HuH-7 (cell line): ENCODE data around the gene TRUB1.
"Not testable (repeated sequence)": the region's sequence is repeated elsewhere in the genome, so short reads cannot be mapped to it uniquely, and the experiment has no call there.

Source experiments
- DNase-seq: peaks from one replicate; pipeline ENCODE4 v3.0.0; 2011; ENCODE audit warnings: low spot score

The TRUB1 gene

GRCh38 chr10:114937962-114938855, at the start of gene TRUB1:
Gene TRUB1 (plus strand): TSS chr10:114938195. CDS start chr10:114938254, 59 bp downstream.
- DNase-seq, result peak; percentile 73

- no peak for DNase-seq
Observed at GRCh38 chr10:114893251-114893650, 44.7 kb upstream of the TRUB1 start.

GRCh38 chr10:114894911-114895310, 43.1 kb upstream of the TRUB1 start:
- DNase-seq, result no peak

GRCh38 chr10:114897011-114897410, 41.0 kb upstream of the TRUB1 start:
- DNase-seq, result not testable (repeated sequence)

- DNase-seq, result no peak
Observed at GRCh38 chr10:114897593-114897992, 40.4 kb upstream of the TRUB1 start.

- no peak for DNase-seq
Observed at GRCh38 chr10:114899982-114900381, 38.0 kb upstream of the TRUB1 start.

- DNase-seq, result no peak
Observed at GRCh38 chr10:114900658-114901057, 37.3 kb upstream of the TRUB1 start.

- no peak for DNase-seq
Observed at GRCh38 chr10:114902151-114902550, 35.8 kb upstream of the TRUB1 start.

- peak; percentile 28 for DNase-seq
Observed at GRCh38 chr10:114905450-114905849, 32.5 kb upstream of the TRUB1 start.

- DNase-seq, result no peak
Observed at GRCh38 chr10:114906981-114907380, 31.0 kb upstream of the TRUB1 start.

GRCh38 chr10:114908896-114909295, 29.1 kb upstream of the TRUB1 start:
- DNase-seq, result no peak

- DNase-seq, result no peak
Observed at GRCh38 chr10:114911052-114911711, 26.8 kb upstream of the TRUB1 start.

- DNase-seq, result no peak
Observed at GRCh38 chr10:114911801-114912469, 26.1 kb upstream of the TRUB1 start.

- no peak for DNase-seq
Observed at GRCh38 chr10:114912470-114912859, 25.5 kb upstream of the TRUB1 start.

- no peak for DNase-seq
Observed at GRCh38 chr10:114914560-114914959, 23.4 kb upstream of the TRUB1 start.

- no peak for DNase-seq
Observed at GRCh38 chr10:114915294-114915693, 22.7 kb upstream of the TRUB1 start.

- no peak for DNase-seq
Observed at GRCh38 chr10:114916653-114917052, 21.3 kb upstream of the TRUB1 start.

- DNase-seq, result no peak
Observed at GRCh38 chr10:114917459-114917858, 20.5 kb upstream of the TRUB1 start.

- DNase-seq, result no peak
Observed at GRCh38 chr10:114917927-114918672, 19.9 kb upstream of the TRUB1 start.

GRCh38 chr10:114920459-114920858, 17.5 kb upstream of the TRUB1 start:
- DNase-seq, result no peak

- DNase-seq, result no peak
Observed at GRCh38 chr10:114922003-114922402, 16.0 kb upstream of the TRUB1 start.

- no peak for DNase-seq
Observed at GRCh38 chr10:114923551-114923950, 14.4 kb upstream of the TRUB1 start.
